T1000 (cell line): ENCODE results near the gene ZNF417.
"Not testable (repeated sequence)": the region's sequence is repeated elsewhere in the genome, so short reads cannot be mapped to it uniquely, and the experiment has no call there.

Experiments
- DNase-seq: peaks from one replicate; lab custom pipeline; 2025; ENCODE audit warnings: mixed read lengths; lab: John Stamatoyannopoulos, UW

Gene ZNF417

DNA sequence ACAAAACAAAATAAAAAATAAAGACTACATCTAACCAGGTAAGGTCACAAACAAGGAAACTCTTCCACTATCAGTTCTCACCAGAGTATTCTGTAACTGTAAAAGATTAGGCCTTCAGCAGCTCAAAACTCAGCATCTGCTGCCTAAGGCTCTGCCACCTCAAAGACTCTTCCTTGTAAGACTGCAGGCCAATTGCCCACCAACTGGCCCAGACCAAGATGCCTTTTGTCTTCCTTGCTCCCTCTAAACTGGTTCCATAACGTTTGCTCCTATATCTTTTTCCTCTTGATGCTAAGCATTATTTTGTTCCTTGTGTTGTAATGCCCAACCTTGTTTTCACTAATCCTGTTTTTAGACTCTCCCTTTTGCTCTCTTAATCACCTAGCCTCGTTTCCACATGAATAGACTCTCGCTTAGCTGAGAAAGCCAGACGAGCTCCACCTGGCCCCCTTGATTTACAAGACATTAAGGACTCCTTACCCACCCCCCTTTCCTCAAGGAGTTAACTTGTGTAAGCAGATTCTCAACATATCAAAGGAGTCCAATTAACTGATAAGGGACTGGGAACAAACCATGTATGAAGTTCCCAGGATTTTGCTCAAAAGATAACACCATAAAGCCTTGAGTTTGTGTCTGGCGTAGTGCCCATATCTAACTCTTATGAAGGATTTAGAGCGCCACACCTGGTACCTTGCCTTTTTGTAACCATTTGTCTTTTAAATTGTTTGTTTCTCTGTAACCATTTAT, 29.0 kb downstream of the ZNF417 start:
- DNase-seq = no peak

DNA sequence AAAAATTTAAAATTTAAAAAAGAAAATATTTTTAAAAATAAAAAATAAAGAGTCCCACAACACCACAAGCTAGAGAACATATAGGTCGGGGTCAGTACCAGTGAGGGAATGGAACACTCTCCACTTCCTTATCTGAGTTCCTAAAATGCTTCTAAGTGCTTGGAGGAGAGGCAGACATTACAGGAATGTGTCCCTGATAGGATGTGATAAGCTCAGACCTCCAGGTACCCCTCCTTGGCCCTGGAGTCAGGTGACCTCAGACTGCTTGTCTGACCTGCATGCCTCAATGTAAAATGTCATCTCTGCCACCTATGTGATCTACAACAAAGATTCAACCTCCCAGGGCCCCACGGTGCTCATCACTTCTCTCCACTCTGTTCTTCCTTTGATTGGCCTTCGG, 30.3 kb downstream of the ZNF417 start:
- DNase-seq = no peak

DNA sequence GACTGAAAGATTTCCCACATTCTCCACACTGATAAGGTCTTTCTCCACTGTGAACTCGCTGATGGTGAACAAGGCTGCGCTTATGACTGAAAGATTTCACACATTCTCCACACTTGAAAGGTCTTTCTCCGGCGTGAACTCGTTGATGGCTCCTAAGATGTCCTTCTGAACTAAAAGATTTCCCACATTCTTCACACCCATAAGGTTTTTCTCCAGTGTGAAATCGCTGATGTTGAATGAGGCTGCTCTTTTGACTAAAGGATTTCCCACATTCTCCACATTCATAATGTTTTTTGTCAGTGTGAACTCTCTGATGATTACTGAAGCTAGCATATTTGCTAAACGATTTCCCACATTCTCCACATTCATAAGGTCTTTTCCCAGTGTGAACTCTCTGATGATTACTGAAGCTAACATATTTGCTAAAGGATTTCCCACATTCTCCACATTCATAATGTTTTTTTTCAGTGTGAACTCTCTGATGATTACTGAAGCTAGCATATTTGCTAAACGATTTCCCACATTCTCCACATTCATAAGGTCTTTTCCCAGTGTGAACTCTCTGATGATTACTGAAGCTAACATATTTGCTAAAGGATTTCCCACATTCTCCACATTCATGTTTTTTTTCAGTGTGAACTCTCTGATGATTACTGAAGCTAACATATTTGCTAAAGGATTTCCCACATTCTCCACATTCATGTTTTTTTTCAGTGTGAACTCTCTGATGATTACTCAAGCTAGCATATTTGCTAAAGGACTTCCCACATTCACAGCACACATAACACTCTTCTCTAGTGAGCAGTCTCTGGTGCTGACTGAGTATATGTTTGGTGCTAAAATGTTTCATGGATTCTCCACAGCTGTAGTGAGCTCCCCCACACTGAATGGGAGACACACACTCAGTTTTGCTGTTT, 42.3 kb downstream of the ZNF417 start:
- DNase-seq = not testable (repeated sequence)

DNA sequence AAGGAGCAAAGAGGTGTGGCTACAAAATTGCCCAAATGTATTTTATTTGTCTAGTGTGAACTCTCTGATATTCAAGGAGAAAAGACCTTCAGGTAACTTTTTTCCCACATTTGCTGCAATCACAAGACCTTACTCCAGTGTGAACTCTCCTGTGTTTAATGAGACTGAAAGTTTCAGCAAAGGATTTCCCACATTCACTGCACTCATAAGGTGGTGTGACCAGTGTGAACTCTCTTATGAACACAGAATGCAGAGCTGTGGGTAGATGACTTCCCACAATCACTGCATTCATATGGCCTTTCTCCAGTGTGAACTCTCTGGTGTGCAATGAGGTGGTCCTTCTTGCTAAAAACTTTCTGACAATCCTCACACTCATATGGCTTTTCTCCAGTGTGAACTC, 43.9 kb downstream of the ZNF417 start:
- DNase-seq = no peak

DNA sequence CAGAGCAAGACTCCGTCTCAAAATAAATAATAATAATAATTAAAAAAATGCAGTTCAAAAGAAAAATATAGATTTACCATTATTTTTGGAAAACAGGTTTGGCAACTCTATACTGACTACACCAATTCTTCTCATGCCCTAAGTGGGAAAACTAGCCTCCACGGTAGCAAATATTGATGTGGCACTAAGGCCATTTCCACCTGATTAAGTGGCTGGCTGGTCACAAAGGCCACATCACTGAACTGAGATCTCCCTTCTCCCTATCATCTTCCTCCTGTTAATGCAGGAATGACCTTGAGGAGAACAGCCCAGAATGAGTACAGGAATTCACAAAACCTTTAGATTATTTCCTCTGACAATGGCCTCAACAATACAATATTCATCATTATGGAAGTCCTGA, 46.2 kb downstream of the ZNF417 start:
- no peak for DNase-seq

DNA sequence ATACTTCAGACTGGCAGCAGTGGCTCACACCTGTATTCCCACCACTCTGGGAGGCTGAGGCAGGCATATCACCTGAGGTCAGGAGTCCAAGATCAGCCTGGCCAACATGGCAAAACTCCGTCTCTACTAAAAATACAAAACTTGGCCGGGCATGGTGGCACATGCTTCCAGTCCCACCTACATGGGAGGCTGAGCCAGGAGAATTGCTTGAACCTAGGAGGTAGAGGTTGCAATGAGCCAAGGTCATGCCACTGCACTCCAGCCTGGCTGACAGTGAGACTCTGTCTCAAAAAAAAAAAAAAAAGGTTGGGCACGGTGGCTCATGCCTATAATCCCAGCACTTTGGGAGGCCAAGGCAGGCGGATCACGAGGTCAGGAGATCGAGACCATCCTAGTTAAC, 46.7 kb downstream of the ZNF417 start:
- DNase-seq = not testable (repeated sequence)

DNA sequence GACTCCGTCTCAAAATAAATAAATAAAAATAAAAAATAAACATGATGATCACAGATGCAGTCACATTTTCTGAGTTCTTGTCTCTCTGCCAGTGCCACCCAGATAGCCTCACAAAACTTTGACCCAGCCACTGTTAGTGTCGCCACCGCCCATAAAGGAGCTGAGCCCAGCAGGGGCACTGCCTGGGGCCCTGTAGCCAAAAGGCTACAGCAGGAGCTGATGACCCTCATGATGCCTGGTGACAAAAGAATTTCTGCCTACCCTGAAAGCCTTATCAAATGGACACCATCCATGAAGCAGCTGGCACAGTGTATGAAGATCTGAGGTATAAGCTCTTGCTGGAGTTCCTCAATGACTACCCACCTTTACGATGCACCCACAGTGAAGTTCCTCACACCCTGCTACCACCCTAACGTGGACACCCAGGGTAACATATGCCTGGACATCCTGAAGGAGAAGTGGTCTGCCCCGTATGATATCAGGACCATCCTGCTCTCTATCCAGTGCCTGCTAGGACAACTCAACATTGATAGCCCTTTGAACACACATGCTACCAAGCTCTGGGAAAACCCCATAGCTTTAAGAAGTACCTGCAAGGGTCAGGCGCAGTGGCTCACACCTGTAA, 48.4 kb downstream of the ZNF417 start:
- no peak for DNase-seq
